ENCODE results near the gene PRICKLE2. TPM values are rescaled to one million over a fixed set of nuclear protein-coding genes. Genes with fewer than 3 reads are reported as not detected.
A peak's percentile ranks its signal among the peaks of the same experiment; 100 is the strongest.

The PRICKLE2 gene
- polyA plus RNA-seq, 1 experiment, result 14.2 TPM

DNA sequence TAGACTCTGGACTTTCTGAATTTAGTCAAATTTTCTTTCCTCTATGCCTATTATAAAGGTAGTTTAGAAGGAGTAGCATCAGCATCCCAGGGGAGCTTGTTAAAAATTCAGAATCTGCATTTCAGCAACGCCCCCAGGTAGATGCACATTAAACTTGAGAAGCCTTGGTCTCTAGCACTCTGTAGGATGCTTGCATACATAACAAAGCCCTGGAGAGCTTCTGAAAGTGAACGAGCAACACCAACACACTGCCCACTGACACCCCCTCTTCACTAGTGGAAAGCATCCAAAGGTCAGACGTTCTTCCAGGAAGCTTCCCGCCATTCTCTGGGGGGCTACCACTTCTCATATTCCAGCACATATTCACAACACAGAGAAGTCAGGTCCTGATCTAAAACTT, 6.5 kb downstream of the PRICKLE2 start:
- H3K27ac ChIP-seq (ENCODE audit: low read depth, low read length), result no peak overlapping the region
- CTCF ChIA-PET, result no interaction called here
- TF ChIP-seq, protein P1, sequence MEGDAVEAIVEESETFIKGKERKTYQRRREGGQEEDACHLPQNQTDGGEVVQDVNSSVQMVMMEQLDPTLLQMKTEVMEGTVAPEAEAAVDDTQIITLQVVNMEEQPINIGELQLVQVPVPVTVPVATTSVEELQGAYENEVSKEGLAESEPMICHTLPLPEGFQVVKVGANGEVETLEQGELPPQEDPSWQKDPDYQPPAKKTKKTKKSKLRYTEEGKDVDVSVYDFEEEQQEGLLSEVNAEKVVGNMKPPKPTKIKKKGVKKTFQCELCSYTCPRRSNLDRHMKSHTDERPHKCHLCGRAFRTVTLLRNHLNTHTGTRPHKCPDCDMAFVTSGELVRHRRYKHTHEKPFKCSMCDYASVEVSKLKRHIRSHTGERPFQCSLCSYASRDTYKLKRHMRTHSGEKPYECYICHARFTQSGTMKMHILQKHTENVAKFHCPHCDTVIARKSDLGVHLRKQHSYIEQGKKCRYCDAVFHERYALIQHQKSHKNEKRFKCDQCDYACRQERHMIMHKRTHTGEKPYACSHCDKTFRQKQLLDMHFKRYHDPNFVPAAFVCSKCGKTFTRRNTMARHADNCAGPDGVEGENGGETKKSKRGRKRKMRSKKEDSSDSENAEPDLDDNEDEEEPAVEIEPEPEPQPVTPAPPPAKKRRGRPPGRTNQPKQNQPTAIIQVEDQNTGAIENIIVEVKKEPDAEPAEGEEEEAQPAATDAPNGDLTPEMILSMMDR (IDR thresholded peaks at IDR 0.05; ENCODE audit: low read depth, low read length), result no peak
- no peak overlapping the region for H3K4me3 ChIP-seq (ENCODE audit: low read depth, low read length)
- POLR2A ChIA-PET, result no interaction called here
- no peak for DNase-seq (ENCODE audit: low read depth, low spot score)
- H3K9me3 ChIP-seq (ENCODE audit: control insufficient read depth, insufficient read depth, low read length), result no peaks in the 10 kb centered on the region
- H3K27me3 ChIP-seq (ENCODE audit: control insufficient read depth, insufficient read depth, low read length), result no peaks in the 10 kb centered on the region

DNA sequence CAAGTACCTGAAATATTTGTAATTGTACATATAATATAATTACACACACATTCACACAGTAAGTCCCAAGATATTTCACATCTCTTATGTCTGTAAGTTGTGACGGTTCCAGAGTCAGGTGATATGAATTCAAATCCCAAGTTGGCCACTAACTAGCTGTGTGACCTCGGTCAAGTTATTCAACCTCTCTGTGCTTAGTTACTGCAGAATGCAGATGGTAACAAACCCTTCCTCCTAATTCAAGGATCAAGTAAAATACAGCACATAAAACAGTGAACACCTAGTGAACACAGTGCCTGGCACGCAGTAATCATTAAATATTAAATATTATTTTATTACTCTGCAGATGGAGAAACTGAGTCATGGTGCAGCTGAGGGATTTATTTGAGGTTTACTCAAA, 6.9 kb downstream of the PRICKLE2 start:
- ChIA-PET POLR2A (no interaction called here), CTCF (no interaction called here)
- H3K27me3 ChIP-seq (ENCODE audit: control insufficient read depth, insufficient read depth, low read length), result no peaks in the 10 kb centered on the region
- H3K9me3 ChIP-seq (ENCODE audit: control insufficient read depth, insufficient read depth, low read length), result no peaks in the 10 kb centered on the region
- H3K4me3 ChIP-seq (ENCODE audit: low read depth, low read length), result no peak overlapping the region
- no peak overlapping the region for H3K27ac ChIP-seq (ENCODE audit: low read depth, low read length)
- DNase-seq (ENCODE audit: low read depth, low spot score), result no peak
- TF ChIP-seq, protein P1 (IDR thresholded peaks at IDR 0.05; ENCODE audit: low read depth, low read length), result no peak

DNA sequence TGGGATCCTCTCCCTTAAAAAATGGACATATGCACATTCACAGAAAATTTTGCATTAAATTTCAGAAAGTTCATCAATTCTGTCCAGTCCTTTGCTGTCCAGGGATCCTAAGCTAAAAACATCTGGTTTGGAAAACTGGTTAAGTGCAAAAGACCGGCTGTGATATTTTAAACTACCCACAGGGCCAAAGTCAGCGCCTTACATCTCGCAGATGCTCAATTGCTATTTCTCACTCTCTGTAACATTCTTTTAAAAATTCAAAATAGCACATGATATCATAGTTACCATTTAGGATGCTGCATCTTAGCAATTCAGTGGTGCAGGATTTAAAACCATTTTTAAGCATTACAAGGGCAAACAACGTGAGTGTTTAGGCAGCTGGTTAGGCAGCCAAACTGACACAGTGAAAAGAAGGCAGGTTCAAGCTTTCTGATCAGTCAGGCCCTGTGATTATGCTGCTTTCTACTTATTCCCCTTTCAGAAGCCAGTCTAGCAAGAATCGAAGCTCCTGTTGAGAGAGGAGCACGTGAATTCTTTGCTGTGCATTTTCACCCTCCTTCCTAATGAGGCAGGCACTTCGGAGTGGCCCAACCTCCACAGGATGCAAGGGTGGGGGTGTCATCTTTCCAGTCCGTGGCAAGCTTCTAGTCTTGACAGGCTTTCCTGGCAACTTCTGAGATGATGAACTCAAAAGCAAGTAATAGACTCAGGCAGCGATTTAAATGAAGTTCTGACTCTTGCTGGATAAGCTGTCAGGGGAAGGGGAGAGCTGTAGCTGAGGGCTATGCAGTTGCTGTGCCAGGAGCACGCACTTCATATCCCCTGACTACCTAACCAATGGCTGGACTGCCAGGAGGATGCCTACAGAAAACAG, 8.8 kb downstream of the PRICKLE2 start:
- TF ChIP-seq, protein P1 (IDR thresholded peaks at IDR 0.05; ENCODE audit: low read depth, low read length), result no peak
- CTCF ChIA-PET, result interaction anchor here (0.9 to 1.9 kb wide), 3 partner anchors 9 to 268 kb away, joined by 3 to 5 read pairs (median 4); partner anchors contain the start of gene PRICKLE2
- no peak for DNase-seq (ENCODE audit: low read depth, low spot score)
- H3K27me3 ChIP-seq (ENCODE audit: control insufficient read depth, insufficient read depth, low read length), result no peaks in the 10 kb centered on the region
- H3K4me3 ChIP-seq (ENCODE audit: low read depth, low read length), result 0 out of 2 replicates have a peak overlapping the region, but pooled peaks have one; percentile 3
- peak overlapping the region; percentile 47 for H3K27ac ChIP-seq (ENCODE audit: low read depth, low read length)
- H3K9me3 ChIP-seq (ENCODE audit: control insufficient read depth, insufficient read depth, low read length), result no peaks in the 10 kb centered on the region
- POLR2A ChIA-PET, result interaction anchor here (3.3 kb wide), 1 partner anchor 29 kb away, joined by 12 read pairs; no protein-coding TSS in a partner anchor

DNA sequence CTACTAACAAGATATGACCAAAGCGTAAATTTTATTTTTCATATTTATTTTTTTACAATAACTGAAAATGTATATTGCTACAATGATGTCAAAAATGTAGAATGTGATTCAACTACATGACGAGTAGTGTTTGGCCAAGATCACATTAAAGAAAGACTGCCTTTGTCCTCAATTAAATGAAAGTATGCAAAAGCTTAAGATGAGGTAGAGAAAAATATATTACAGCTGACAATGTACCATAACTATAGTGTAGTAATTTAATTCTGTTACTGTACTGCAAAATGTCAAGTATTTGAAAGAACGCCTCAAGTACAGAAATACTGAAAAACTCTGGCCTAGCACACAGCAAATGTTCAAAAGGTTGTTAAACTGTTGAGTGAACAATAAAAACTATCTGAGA, 9.7 kb downstream of the PRICKLE2 start:
- Histone ChIP-seq H3K27ac (ENCODE audit: low read depth, low read length) (no peak overlapping the region), H3K27me3 (ENCODE audit: control insufficient read depth, insufficient read depth, low read length) (no peaks in the 10 kb centered on the region), H3K9me3 (ENCODE audit: control insufficient read depth, insufficient read depth, low read length) (no peaks in the 10 kb centered on the region), H3K4me3 (ENCODE audit: low read depth, low read length) (no peak overlapping the region)
- TF ChIP-seq, protein P1 (IDR thresholded peaks at IDR 0.05; ENCODE audit: low read depth, low read length), result no peak
- POLR2A ChIA-PET, result interaction anchor here (3.3 kb wide), 1 partner anchor 28 kb away, joined by 12 read pairs; no protein-coding TSS in a partner anchor
- CTCF ChIA-PET, result interaction anchor here (1.3 to 1.9 kb wide), 5 partner anchors 29 to 269 kb away, joined by 4 to 8 read pairs (median 5); partner anchors contain the start of gene PSMD6
- no peak for DNase-seq (ENCODE audit: low read depth, low spot score)

DNA sequence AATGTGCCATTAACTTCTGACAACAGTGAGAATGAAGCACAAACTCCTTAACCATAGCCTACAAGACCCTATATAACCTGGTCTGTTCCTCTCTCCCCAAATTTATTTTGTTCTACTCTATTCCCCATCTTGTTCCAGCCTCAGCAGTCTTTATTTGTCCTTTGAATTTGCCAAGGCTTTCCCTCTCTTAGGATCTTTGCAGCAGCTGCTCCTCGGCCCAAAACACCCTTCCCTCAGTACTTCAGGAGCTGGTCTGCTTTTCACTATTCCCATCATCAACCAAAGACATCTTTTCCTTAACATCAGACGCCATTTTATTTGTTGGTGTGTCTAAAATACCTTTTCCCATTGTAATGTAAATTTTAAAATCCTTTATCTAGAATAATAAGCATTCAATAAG, 10.2 kb downstream of the PRICKLE2 start:
- CTCF ChIA-PET, result interaction anchor here (1.2 to 1.9 kb wide), 6 partner anchors 30 to 270 kb away, joined by 4 to 8 read pairs (median 5); partner anchors contain the start of gene PSMD6
- Histone ChIP-seq H3K27me3 (ENCODE audit: control insufficient read depth, insufficient read depth, low read length) (no peaks in the 10 kb centered on the region), H3K27ac (ENCODE audit: low read depth, low read length) (peak overlapping the region; percentile 89), H3K9me3 (ENCODE audit: control insufficient read depth, insufficient read depth, low read length) (no peaks in the 10 kb centered on the region), H3K4me3 (ENCODE audit: low read depth, low read length) (peak overlapping the region; percentile 54)
- DNase-seq (ENCODE audit: low read depth, low spot score), result no peak
- TF ChIP-seq, protein P1 (IDR thresholded peaks at IDR 0.05; ENCODE audit: low read depth, low read length), result no peak
- POLR2A ChIA-PET, result interaction anchor here (0.8 to 3.3 kb wide), 3 partner anchors 28 to 53 kb away, joined by 3 to 12 read pairs (median 4); no protein-coding TSS in a partner anchor

All from AG04450 (cell line).